GM19397 (cell line): Measurements from ENCODE around the gene ZNF687.

Source experiments
- ATAC-seq: cut with Tn5 transposase; IDR thresholded peaks from one replicate; pipeline ENCODE4 v1.9.1; 2021; ENCODE audit warnings: mild to moderate bottlenecking, moderate library complexity; ENCODE audit not compliant: unreplicated experiment

Gene ZNF687

DNA sequence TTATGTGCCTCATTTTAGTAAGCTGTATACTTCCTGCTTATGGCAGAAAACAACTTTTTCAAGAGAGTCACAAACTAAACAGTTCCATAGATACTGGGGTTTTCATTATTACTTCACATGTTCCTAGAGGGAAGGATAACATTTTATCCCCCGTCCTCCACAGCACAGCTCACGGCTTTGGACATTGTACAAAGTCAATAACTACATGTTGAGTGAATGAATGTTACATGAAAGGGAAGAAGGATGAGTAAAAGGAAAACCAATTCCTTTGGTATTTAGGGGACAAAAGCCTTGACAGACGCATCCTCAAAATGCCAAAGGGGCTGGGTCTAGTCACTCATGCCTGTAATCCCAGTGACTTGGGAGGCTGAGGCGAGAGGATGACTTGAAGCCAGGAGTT is 30.3 kb downstream of the ZNF687 start:
- no peak for ATAC-seq

DNA sequence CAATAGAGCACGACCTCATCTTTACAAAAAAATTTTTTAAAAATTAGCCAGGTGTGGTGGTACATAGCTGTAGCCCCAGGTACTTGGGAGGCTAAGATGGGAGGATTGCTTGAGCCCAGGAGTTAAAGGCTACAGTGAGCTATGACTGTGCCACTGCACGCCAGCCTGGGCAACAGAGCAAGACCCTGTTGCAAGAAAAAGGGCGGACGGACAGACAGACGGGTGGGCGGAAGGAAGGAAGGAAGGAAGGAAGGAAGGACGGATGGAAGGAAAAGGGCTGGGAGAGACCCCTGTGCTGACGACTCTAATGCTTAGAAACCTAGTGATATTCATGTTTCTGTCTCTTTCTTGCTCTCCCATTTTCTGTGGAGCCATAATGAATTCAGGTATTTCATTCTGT is 30.7 kb downstream of the ZNF687 start:
- ATAC-seq = no peak

GRCh38 chr1:151313501-151313900 is 31.4 kb downstream of the ZNF687 start:
- ATAC-seq = no peak

DNA sequence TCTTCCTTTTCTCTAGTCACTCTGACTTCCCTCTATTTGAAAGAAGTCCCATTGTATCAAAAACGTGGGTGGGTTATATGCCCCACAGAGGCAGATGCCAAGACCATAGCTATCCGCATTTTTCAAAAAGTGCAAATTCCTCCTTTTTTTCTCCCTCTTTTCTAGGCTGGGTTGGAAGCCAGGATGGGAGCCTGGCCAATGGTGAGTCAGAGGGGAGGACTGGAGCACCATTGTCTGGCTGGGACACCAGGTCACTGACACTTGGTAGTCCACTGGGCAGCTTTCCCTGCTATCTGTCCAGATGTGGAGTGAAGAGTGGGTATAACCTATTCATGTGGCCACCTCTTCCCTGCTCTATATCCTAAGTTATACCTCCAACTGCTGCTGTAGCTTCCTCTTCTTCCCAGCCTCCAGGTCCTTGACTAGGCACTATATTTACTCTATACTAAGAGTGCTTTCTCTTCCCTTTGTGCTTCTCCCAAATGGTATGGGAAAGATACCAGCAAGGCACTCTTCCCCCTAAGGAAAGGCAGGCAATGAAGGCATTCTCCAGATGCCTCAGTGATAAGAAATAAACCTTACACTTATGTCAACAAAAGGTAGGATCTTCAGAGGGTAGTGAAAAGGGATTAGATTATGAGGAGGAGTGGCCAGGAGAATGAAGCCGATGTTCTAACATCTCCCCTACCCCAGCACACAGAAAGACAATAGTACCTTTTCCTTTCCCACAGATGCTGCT is 32.2 kb downstream of the ZNF687 start:
- no peak for ATAC-seq

- no peak for ATAC-seq
These were observed 33.6 kb downstream of the ZNF687 start for GRCh38 chr1:151315565-151316235.

DNA sequence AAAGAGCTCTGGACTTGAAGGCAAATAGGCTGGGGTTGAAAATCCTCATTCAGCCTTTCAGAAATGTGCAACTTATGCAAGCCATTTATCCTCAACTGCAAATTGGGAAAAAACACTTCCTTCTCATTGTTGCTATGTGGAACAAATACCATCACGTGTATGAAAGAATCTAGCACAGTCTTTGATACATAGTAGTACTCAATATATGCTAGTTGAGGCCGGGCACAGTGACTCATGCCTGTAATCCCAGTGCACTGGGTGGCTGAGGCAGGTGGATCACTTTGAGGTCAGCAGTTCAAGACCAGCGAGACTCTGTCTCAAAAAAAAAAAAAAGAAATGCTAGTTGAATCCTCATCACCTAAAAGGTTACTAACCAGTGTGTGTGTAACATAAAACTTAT is 36.9 kb downstream of the ZNF687 start:
- no peak for ATAC-seq

GRCh38 chr1:151324390-151324930 is 42.4 kb downstream of the ZNF687 start:
- ATAC-seq = no peak

DNA sequence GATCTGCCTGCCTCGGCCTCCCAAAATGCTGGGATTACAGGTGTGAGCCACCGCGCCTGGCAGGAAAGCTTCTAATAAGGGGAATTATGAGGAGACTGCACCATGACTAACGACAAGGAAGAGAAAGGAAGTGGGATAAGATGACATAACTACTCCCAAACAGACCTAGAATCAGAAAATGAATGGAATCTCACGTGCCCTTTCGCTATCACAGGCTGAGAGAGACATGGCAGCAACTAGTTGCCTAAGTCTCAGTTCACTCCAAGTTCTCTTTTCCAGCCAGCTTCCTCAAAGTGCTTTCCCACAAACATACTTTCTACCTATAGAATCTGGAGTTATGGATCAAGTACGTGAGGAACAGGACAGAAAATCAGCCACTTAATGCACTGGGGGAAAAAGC is 43.1 kb downstream of the ZNF687 start:
- ATAC-seq = no peak

GRCh38 chr1:151325646-151326429 is 43.7 kb downstream of the ZNF687 start:
- no peak for ATAC-seq

GRCh38 chr1:151326619-151327222 is 44.6 kb downstream of the ZNF687 start:
- peak; percentile 27 for ATAC-seq

DNA sequence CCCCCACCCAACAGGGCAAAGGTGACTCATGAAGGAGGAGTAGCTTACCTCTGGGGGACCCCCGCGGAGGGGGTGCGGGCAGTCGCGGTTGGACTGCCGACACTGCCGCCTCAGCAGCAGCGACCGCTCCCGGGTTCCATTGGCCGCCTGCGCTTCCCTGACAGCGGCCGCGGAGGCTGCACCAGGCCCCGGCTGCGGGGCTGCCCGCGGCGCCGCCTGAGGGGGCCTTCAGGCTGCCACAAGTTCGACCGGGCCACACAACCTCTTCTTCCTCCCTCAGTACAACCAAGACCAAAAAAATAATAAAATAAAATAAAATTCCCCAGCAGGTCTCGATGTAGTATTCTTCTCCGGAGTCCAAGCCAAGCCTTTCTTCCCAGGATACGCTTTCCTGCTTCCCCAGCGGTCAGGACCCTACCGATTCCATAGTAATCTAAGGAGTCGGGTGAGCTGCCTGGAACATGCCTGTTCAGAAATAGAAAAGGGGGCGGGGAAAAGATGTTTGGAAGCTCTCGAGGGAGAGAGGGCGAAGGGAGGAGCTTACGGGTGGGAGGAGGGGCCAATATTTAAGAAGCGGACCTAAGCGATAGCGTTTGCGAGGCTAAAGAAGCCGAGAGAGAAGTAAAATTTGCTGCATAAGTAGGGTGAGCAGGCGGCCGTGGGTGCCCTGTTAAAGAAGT is 45.3 kb downstream of the ZNF687 start, which contains the start of gene PI4KB:
TSS of gene PI4KB (minus strand) at position 194 of the 680 bp plus-strand sequence. CDS start 10,935 bp downstream, outside the sequence.
- peak; percentile 71 for ATAC-seq

GRCh38 chr1:151327903-151328674 is 46.0 kb downstream of the ZNF687 start:
- peak; percentile 17 for ATAC-seq

- no peak for ATAC-seq
These were observed 52.7 kb downstream of the ZNF687 start for GRCh38 chr1:151334822-151335221.

- no peak for ATAC-seq
These were observed 54.5 kb downstream of the ZNF687 start for GRCh38 chr1:151336556-151336955.

GRCh38 chr1:151340870-151341754 is 59.0 kb downstream of the ZNF687 start:
- ATAC-seq = no peak
